Fibroblast of skin of right quadriceps (primary cell): Measurements from ENCODE around the gene PDXK.
A peak's percentile ranks its signal among the peaks of the same experiment; 100 is the strongest.
"Not testable (repeated sequence)": the region's sequence is repeated elsewhere in the genome, so short reads cannot be mapped to it uniquely, and the experiment has no call there.

Source experiments
- DNase-seq: peaks from one replicate; pipeline ENCODE4 v3.0.0-alpha.2; 2013

The PDXK gene

GRCh38 chr21:43697758-43698643 is 20.9 kb upstream of the PDXK start:
- peak; percentile 45 for DNase-seq

GRCh38 chr21:43699492-43699777 is 19.5 kb upstream of the PDXK start:
- DNase-seq = not testable (repeated sequence)

GRCh38 chr21:43699933-43700599 is 18.9 kb upstream of the PDXK start:
- DNase-seq = no peak

GRCh38 chr21:43701936-43702784 is 16.8 kb upstream of the PDXK start:
- no peak for DNase-seq

- DNase-seq = peak; percentile 32
Observed at GRCh38 chr21:43702785-43703034, 16.2 kb upstream of the PDXK start.

GRCh38 chr21:43703035-43703880 is 15.7 kb upstream of the PDXK start:
- peak; percentile 81 for DNase-seq

- no peak for DNase-seq
Observed at GRCh38 chr21:43707462-43707861, 11.5 kb upstream of the PDXK start.

GRCh38 chr21:43708745-43709381 is 10.1 kb upstream of the PDXK start:
- DNase-seq = no peak

GRCh38 chr21:43712268-43712942 is 6.5 kb upstream of the PDXK start:
- peak; percentile 64 for DNase-seq

GRCh38 chr21:43713123-43713522 is 5.8 kb upstream of the PDXK start:
- not testable (repeated sequence) for DNase-seq

GRCh38 chr21:43716376-43717165 is 2.4 kb upstream of the PDXK start:
- DNase-seq = peak; percentile 30

GRCh38 chr21:43717166-43717853 is 1.6 kb upstream of the PDXK start:
- no peak for DNase-seq

GRCh38 chr21:43717967-43718871 is 710 bp upstream of the PDXK start:
- no peak for DNase-seq

GRCh38 chr21:43719748-43720538 is 1.0 kb downstream of the PDXK start:
- no peak for DNase-seq

- no peak for DNase-seq
Observed at GRCh38 chr21:43720539-43721166, 1.7 kb downstream of the PDXK start.

- DNase-seq = no peak
Observed at GRCh38 chr21:43721206-43721605, 2.3 kb downstream of the PDXK start.

GRCh38 chr21:43721939-43722338 is 3.0 kb downstream of the PDXK start:
- DNase-seq = no peak

GRCh38 chr21:43723648-43724047 is 4.7 kb downstream of the PDXK start:
- DNase-seq = no peak
